GM21786 (cell line): ENCODE data around the gene NEURL2.

ENCODE experiments used
- ATAC-seq: cut with Tn5 transposase; IDR thresholded peaks from one replicate; pipeline ENCODE4 v1.9.1; 2021; ENCODE audit not compliant: unreplicated experiment

NEURL2 gene

GRCh38 chr20:45848421-45848820 lies 42.6 kb downstream of the NEURL2 start:
- no peak for ATAC-seq

GRCh38 chr20:45845452-45845851 lies 45.6 kb downstream of the NEURL2 start:
- no peak for ATAC-seq

GRCh38 chr20:45843506-45843905 lies 47.5 kb downstream of the NEURL2 start:
- ATAC-seq: no peak

- no peak for ATAC-seq
These were observed 48.7 kb downstream of the NEURL2 start for GRCh38 chr20:45842169-45842812.

GRCh38 chr20:45841407-45842129 lies 49.4 kb downstream of the NEURL2 start:
- no peak for ATAC-seq

GRCh38 chr20:45840700-45841198 lies 50.3 kb downstream of the NEURL2 start:
- ATAC-seq: no peak
